Suprapubic skin (tissue), 4 donors: Measurements from ENCODE around the gene R3HCC1L.

Experiments
- CTCF ChIP-seq, 2 donors: fragments of 200-600 bp in 1 of 2; fragments of 450-650 bp in 1 of 2; sonication (generic) in 1 of 2; IDR thresholded peaks; one replicate each; pipeline ENCODE4 v1.5.1; 2016 to 2019; ENCODE audit warnings: antibody characterized with exemption in 2 of 2, mild to moderate bottlenecking in 1 of 2, moderate library complexity in 1 of 2
- POLR2A ChIP-seq, 2 donors: fragments of 450-650 bp; IDR thresholded peaks; one replicate each; pipeline ENCODE4 v1.6.1; 2017; ENCODE audit warnings: antibody characterized with exemption in 2 of 2, mild to moderate bottlenecking in 2 of 2, moderate library complexity in 2 of 2
- POLR2AphosphoS5 ChIP-seq, 3 donors: sonication (generic); formaldehyde crosslinking; IDR thresholded peaks; one replicate each; pipeline ENCODE4 v1.6.1; 2017; ENCODE audit warnings: antibody characterized with exemption in 3 of 3

- TF ChIP-seq CTCF (IDR thresholded peaks at IDR 0.05) (peak in 1 of 2 donors; percentile 18), POLR2AphosphoS5 (IDR thresholded peaks at IDR 0.05) (no peak), POLR2A (IDR thresholded peaks at IDR 0.05) (no peak)
These were observed 108.4 kb downstream of the R3HCC1L start for GRCh38 chr10:98242823-98243222.
